Suprapubic skin (tissue), 4 donors: ENCODE measurements around the gene PDE6B.

ENCODE experiments used
- EP300 ChIP-seq: sonication (generic); formaldehyde crosslinking; IDR thresholded peaks from one replicate; pipeline ENCODE4 v1.6.1; 2017; ENCODE audit warnings: antibody characterized with exemption
- POLR2A ChIP-seq, 2 donors: fragments of 450-650 bp; IDR thresholded peaks; one replicate each; pipeline ENCODE4 v1.6.1; 2017; ENCODE audit warnings: antibody characterized with exemption in 2 of 2, mild to moderate bottlenecking in 2 of 2, moderate library complexity in 2 of 2
- POLR2AphosphoS5 ChIP-seq, 3 donors: sonication (generic); formaldehyde crosslinking; IDR thresholded peaks; one replicate each; pipeline ENCODE4 v1.6.1; 2017; ENCODE audit warnings: antibody characterized with exemption in 3 of 3
- TF ChIP-seq, protein P1 (sequence below), 2 donors: fragments of 200-600 bp in 1 of 2; fragments of 450-650 bp in 1 of 2; sonication (generic) in 1 of 2; IDR thresholded peaks; one replicate each; pipeline ENCODE4 v1.5.1; 2016 to 2019; ENCODE audit warnings: antibody characterized with exemption in 2 of 2, mild to moderate bottlenecking in 1 of 2, moderate library complexity in 1 of 2

- TF ChIP-seq, protein P1, sequence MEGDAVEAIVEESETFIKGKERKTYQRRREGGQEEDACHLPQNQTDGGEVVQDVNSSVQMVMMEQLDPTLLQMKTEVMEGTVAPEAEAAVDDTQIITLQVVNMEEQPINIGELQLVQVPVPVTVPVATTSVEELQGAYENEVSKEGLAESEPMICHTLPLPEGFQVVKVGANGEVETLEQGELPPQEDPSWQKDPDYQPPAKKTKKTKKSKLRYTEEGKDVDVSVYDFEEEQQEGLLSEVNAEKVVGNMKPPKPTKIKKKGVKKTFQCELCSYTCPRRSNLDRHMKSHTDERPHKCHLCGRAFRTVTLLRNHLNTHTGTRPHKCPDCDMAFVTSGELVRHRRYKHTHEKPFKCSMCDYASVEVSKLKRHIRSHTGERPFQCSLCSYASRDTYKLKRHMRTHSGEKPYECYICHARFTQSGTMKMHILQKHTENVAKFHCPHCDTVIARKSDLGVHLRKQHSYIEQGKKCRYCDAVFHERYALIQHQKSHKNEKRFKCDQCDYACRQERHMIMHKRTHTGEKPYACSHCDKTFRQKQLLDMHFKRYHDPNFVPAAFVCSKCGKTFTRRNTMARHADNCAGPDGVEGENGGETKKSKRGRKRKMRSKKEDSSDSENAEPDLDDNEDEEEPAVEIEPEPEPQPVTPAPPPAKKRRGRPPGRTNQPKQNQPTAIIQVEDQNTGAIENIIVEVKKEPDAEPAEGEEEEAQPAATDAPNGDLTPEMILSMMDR (IDR thresholded peaks at IDR 0.05), result no peak
- TF ChIP-seq POLR2AphosphoS5 (IDR thresholded peaks at IDR 0.05), result no peak
- TF ChIP-seq EP300, result no peak
- TF ChIP-seq POLR2A (IDR thresholded peaks at IDR 0.05), result no peak
These were observed 63.7 kb downstream of the PDE6B start, which contains the start of gene SLC49A3 for GRCh38 chr4:688854-689681.
